GM19397 (cell line): ENCODE data around the gene FAM135A.
"Not testable (repeated sequence)": the region's sequence is repeated elsewhere in the genome, so short reads cannot be mapped to it uniquely, and the experiment has no call there.

ENCODE experiments used
- ATAC-seq: cut with Tn5 transposase; IDR thresholded peaks from one replicate; pipeline ENCODE4 v1.9.1; 2021; ENCODE audit warnings: mild to moderate bottlenecking, moderate library complexity; ENCODE audit not compliant: unreplicated experiment

The FAM135A gene

GRCh38 chr6:70456735-70457134, 43.4 kb downstream of the FAM135A start:
- ATAC-seq = no peak

GRCh38 chr6:70459235-70459634, 45.9 kb downstream of the FAM135A start:
- ATAC-seq = no peak

- ATAC-seq = not testable (repeated sequence)
Observed at GRCh38 chr6:70459699-70460098, 46.4 kb downstream of the FAM135A start.

GRCh38 chr6:70470016-70470415, 56.7 kb downstream of the FAM135A start:
- ATAC-seq = no peak

DNA sequence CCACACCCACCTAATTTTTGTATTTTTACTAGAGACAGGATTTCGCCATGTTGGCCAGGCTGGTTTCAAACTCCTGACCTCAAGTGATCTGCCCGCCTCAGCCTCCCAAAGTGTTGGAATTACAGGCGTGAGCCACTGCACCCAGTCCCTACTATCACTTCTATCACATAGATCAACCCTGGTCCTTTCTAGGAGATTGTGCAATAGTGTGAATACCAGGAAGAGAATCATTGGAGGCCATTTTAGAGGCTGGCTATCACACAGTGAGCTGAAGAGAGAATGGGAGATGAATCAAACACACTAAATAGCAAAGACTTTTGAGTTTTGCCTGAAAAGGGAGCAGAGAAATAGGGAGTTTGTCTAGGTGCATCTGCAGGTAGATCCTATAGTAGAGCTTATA, 57.2 kb downstream of the FAM135A start:
- ATAC-seq = not testable (repeated sequence)

DNA sequence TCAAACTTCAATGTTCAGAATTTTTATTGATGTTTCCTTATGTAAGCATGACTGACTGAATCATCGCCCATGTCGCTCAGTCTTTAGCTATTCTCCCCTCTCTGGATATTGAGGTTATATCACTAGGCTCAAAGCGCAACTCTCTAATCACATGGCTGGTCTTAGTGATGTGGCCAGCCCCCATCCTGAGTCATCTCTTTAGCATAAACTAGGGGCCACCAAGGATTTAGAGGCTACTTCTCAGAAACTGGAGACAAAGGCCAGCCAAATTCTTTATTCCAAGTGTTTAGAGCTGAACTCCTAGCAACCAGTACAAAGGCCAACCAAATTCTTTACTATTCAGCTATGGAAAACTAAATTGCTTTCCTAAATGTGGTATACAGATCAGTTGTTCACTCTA, 61.4 kb downstream of the FAM135A start:
- no peak for ATAC-seq

- ATAC-seq = no peak
Observed at GRCh38 chr6:70479236-70479635, 65.9 kb downstream of the FAM135A start.

DNA sequence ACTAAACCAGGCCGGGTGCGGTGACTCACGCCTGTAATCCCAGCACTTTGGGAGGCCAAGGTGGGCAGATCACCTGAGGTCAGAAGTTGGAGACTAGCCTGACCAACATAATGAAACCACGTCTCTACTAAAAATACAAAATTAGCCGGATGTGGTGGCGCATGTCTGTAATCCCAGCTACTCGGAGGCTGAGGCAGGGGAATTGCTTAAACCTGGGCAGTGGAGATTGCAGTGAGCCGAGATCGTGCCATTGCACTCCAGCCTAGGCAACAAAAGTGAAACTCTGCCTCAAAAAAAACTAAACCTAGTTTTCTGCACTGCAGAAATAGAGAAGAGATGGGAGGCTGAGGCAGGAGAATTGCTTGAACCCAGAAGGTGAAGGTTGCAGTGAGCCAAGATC, 73.3 kb downstream of the FAM135A start:
- not testable (repeated sequence) for ATAC-seq

- ATAC-seq = no peak
Observed at GRCh38 chr6:70489364-70489763, 76.1 kb downstream of the FAM135A start.

- ATAC-seq = no peak
Observed at GRCh38 chr6:70494833-70495232, 81.5 kb downstream of the FAM135A start.

DNA sequence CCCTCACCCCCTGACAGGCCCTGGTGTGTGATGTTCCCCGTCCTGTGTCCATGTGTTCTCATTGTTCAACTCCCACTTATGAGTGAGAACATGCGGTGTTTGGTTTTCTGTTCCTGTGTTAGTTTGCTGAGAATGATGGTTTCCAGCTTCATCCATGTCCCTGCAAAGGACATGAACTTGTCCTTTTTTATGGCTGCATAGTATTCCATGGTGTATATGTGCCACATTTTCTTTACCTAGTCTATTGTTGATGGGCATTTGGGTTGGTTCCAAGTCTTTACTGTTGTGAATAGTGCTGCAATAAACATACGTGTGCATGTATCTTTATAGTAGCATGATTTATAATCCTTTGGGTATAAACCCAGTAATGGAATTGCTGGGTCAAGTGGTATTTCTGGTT, 82.5 kb downstream of the FAM135A start:
- ATAC-seq = not testable (repeated sequence)

GRCh38 chr6:70502484-70502883, 89.2 kb downstream of the FAM135A start:
- ATAC-seq = no peak

- no peak for ATAC-seq
Observed at GRCh38 chr6:70503813-70504465, 90.6 kb downstream of the FAM135A start.

DNA sequence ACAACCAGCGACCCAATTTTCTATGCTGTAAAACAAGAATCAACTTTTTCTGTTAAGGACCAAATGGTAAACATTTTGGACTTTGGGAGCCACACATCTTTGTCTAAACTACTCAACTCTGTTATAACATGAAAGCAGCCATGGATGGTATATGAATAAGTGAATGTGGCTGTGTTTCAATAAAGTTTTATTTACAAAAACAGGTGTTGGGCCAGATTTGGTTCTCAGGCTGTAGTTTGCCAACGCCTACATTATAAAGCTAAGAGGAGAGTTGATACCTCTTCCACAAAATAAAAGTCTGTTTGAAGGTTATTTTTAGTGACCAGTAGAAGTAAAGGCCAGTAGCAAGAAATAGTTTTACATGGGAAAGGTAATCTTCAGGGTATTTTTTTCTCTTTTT, 93.0 kb downstream of the FAM135A start:
- ATAC-seq = no peak

- no peak for ATAC-seq
Observed at GRCh38 chr6:70507161-70507560, 93.9 kb downstream of the FAM135A start.

DNA sequence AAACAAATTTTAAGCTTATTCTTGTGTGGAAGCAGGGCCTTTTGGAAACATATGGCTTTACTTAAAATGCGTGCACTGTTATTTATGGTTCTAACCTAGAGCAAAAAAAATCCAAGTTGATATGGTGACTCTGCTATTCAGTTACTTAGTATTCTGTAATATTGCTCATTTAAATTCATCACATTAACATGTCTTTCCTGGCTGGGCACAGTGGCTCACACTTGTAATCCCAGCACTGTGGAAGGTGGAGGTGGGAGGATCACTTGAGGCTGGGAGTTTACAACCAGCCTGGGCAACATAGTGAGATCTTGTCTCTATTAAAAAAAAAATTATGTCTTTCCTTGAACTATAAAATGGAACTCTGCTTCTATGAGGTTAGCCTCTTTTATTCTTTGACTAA, 95.6 kb downstream of the FAM135A start:
- no peak for ATAC-seq

DNA sequence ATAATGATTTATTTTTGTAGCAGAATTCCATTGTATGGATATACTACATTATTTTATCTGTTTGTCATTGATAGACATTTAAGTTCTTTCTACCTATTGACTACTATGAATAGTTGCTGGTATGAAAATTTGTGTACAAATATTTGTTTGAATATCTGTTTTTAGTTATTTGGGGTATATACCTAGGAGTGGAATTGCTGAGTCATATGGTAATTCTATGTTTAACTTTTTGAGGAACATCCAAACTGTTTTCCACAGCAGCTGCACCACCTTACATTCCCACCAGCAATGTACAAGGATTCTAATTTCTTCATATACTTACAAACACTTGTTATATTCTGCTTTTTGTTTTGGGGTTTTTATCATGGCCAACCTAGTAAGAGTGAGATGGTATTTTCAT, 97.3 kb downstream of the FAM135A start:
- no peak for ATAC-seq

DNA sequence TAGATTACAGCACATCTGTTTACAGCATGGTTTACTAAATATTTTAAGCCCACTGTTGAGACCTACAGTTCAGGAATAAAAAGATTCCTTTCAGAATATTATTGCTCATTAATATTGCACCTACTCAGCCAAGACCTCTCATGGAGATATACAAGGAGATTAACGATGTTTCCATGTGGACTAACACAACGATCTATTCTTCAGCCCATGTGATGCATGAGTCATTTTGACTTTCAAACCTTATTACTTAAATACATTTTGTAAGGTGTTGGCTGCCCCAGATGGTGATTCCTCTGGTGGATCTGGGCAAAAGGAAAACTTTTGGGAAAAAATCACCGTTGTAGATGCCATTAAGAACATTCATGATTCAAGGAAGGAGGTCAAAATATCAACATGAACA, 105.4 kb downstream of the FAM135A start:
- no peak for ATAC-seq

- no peak for ATAC-seq
Observed at GRCh38 chr6:70520575-70520974, 107.3 kb downstream of the FAM135A start.

DNA sequence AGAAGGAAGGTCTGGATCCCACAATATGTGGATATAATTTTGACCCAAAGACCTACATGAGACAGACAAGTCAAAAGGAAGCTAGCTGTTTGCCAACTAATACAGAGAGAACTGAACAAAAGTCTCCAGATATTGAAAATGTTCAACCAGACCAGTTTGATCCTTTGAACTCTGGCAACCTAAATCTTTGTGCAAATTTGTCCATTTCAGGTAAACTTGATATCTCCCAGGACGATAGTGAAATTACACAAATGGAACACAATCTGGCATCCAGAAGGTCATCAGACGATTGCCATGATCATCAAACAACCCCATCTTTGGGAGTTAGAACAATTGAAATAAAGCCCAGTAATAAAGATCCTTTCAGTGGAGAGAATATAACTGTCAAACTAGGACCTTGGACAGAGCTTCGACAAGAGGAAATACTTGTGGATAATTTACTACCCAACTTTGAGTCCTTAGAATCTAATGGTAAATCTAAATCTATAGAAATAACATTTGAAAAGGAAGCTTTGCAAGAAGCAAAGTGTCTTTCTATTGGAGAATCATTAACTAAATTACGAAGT, 111.5 kb downstream of the FAM135A start:
- ATAC-seq = no peak

DNA sequence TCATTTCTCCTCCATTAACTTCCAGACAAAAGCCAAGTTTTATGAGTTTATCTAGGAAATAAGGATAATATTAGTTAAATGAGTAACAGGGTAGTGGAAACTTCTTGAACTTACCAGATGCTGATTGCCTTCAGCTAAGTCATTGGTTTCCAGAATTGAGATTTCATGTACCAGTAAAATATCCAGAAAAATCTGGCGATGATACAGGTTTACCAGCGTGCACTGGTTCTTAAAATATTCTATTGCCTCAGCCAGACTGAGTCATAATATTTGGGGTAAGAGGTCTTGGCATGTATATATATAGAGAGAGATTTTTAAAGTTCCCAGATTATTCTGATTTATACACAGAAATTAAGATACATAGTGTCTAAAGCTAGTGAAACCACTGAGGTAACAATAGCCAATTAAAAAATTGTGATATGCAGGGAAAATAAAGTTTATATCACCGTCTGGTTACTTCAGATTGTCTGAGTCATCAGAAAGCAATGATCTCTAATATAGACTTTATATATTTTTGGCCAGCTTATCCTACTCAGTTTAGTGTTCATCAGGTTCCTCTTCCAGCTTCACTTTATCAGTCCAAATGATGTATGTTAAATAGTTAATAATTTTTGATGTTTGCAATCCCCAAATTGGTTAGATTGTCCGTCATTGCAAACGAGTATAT, 113.9 kb downstream of the FAM135A start:
- no peak for ATAC-seq

DNA sequence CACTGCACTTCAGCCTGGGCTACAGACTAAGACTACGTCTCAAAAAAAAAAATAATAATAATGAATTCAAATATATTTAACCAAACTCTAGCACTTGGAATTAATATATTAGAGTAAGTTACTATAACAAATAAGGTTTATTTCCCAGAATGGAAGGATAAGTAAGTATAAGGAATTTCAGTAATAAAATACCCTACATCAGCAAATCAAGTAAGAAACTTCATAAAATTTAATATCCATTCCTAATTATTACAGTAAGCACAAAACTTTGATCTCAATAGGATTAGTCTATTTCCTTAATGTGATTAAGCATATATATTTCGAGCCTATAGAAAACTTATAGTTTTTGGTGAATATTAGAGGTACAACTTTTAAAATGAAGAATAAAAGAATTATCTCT, 116.7 kb downstream of the FAM135A start:
- no peak for ATAC-seq
